GM18508 (cell line): Measurements from ENCODE around the gene CAPZB.

Experiments
- ATAC-seq: cut with Tn5 transposase; IDR thresholded peaks from one replicate; pipeline ENCODE4 v1.9.1; 2021; ENCODE audit warnings: moderate number of reproducible peaks; ENCODE audit not compliant: insufficient read depth, unreplicated experiment

Gene CAPZB

DNA sequence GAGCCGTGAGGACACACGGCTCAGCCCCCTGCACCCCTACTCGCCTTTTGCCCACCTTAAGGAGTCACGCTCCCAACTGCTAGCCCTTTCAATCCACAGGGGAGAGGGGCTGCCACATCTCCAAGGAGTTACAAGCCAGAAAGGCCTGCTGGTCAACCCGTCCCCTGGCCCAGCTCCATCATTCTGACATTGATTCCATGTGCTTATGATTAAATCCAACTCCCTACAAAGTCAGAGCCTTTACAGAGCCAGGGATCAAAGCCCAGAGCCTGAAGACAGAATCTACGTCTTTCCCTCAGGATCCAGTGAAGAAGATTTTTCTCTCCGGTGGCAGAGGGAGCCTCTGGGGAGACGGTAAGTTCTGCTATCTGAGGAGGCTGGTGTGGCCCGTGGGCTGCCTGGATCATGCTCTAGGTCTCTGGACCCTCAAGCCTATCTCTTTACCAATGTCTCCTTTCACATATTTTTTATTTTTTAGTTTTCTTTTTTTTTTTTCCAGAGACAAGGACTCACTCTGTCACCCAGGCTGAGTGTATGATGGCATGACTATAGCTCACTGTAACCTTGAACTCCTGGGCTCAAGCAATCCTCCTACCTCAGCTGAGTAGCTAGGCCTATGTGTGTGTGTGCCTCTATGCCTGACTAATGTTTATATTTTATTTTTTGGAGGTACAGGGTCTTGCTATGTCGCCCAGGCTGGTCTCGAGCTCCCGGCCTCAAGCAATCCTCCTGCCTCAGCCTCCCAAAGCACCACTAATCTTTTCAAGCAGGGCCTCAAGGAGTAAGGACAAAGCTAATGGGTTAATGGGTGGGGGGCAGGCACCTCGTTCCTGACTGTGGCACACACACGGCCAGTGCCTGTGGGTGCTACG is 111.9 kb downstream of the CAPZB start:
- ATAC-seq = no peak

GRCh38 chr1:19372602-19373001 is 112.7 kb downstream of the CAPZB start:
- ATAC-seq = no peak

- no peak for ATAC-seq
Measured at GRCh38 chr1:19372136-19372514, 113.2 kb downstream of the CAPZB start.

GRCh38 chr1:19371226-19372135 is 113.9 kb downstream of the CAPZB start:
- no peak for ATAC-seq

DNA sequence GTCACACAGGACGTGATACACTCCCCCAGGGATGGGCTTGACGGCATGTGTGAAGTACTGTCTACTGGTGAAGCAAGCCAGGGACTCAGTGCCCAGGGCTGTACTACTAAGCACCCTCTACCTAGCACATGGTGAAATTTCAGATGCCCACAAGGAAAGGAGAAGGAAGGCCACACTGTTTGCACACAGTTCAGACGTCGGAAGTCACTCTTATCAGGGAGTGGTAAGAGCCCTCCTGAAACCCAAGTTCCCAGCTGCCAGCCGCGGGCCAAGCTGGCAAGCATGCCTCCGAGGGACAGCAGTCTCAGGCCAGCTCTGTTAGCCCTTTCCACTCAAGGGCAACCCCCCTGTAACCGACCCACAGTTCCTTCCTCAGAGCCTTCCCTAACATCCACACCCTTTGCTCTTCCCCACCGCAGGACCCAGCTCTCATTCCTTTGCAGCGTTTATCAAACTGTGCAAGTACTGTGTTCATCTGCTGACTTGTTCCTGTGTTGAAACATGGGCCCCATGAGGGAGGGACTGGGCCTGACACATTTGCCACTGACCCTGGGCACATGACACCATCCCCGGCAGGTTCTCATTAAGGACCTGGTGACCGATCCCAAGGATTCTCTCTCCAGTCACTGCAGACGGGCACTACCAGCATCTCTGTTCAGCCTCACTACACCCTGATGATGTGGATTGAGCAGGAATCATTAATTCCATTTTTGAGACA is 114.7 kb downstream of the CAPZB start:
- no peak for ATAC-seq

GRCh38 chr1:19369396-19370090 is 115.8 kb downstream of the CAPZB start:
- ATAC-seq = no peak

GRCh38 chr1:19368964-19369363 is 116.4 kb downstream of the CAPZB start:
- ATAC-seq = no peak

GRCh38 chr1:19368050-19368449 is 117.3 kb downstream of the CAPZB start:
- no peak for ATAC-seq

- no peak for ATAC-seq
Measured at GRCh38 chr1:19367584-19368041, 117.7 kb downstream of the CAPZB start.

DNA sequence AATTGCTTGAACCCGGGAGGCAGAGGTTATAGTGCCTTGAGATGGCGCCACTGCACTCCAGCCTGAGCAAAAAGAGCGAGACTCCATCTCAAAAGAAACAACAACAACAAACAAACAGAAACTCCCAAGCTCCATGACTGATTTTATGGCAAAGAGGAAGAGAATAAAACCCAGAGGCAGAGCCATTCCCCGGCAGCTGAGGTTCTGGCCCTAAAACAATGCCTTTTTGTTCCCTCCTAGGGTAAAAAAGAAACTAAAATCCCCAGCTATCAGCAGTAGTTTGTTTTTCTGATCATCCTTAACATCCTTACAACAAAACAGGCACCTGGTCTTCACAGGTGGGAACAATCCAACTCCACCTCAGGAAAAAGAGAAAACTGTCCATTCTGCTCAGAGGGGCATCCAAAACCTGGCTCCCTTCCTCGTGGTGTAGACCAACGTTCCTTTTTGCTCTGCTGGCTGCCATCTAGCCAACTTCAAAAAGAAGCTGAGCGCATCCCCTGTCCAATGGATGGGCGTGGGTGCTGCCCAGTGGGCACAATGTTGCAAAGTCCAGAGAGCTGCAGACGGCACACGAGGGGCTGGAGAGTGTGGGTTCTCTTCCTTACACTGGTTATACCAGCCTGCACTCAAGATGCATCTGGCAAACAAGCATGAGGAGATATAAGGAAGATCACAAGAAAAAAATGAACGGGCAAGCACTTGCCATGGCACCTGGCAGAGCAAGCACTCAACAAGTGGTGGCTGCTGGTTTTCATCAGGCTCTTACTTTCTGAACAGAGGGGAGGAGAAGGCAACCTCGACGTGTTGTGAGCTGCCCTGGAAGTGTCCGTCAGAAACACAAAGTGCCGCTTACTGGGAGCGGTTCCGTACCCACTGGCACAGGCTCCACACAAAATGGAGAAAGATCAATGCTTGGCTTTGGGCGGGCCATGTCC is 118.5 kb downstream of the CAPZB start:
- ATAC-seq = no peak

- no peak for ATAC-seq
Measured at GRCh38 chr1:19365721-19366120, 119.6 kb downstream of the CAPZB start.

GRCh38 chr1:19363536-19364152 is 121.7 kb downstream of the CAPZB start:
- no peak for ATAC-seq

DNA sequence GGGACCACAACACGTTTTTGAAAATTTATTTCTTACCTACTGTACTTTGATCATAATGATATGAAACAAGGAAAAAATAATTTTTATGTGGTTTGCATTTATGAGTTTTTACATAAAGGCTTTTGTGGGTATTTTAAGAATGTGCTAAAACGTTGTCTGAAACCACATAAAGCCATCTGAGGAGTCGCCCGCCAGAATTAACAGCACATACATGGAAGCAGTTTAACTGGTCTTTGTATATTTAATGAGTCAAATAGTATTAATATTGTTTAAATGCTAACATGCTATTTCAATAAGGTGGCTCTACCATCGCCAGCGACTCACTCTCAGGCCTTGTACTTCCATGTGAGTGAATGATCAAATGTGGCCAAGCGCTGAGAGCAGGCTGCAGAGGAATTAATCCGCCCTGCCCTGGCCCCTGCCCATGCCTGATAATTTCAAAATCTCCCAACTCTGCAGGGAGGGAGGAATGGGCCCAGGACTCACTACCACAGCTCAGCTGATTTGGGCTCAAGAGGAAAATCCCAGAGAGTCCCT is 123.7 kb downstream of the CAPZB start:
- no peak for ATAC-seq

- no peak for ATAC-seq
Measured at GRCh38 chr1:19360843-19361610, 124.3 kb downstream of the CAPZB start.

DNA sequence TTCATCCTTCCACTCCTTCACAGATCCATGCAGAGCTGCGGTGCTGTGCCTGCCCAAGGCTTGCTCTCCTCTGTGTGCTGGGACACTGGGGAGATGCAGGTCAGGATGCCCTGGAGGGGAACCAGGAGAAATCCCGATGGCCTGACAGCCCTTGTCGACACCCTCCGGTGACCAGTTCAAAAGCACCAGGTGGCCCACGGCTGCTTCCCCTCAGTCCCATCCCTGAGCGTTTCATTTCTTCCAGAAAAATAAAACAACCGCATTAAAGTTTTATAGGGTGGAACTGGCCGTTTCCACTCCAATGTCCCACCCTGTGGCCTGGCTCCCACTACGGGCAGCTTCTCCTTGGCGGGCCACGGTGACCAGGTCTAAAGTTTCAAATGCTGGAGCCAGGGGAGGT is 124.9 kb downstream of the CAPZB start:
- ATAC-seq = no peak

- ATAC-seq = no peak
Measured at GRCh38 chr1:19360016-19360415, 125.3 kb downstream of the CAPZB start.

GRCh38 chr1:19359357-19359756 is 126.0 kb downstream of the CAPZB start:
- ATAC-seq = no peak
